Liver (tissue), 9 donors: ENCODE data around the gene QKI. TPM values are rescaled to one million over a fixed set of nuclear protein-coding genes. Genes with fewer than 3 reads are reported as not detected.
"Not testable (repeated sequence)": the region's sequence is repeated elsewhere in the genome, so short reads cannot be mapped to it uniquely, and the experiment has no call there.

ENCODE experiments used
- DNase-seq: peaks from one replicate; pipeline ENCODE4 v3.0.0-alpha.2; 2017; ENCODE audit warnings: low spot score
- H3K27ac ChIP-seq, 2 donors: one replicate each; pipeline ENCODE4 v1.7.0; 2013; ENCODE audit warnings: inconsistent platforms in 2 of 2, low read length in 2 of 2, control low read depth in 1 of 2, low read depth in 1 of 2, mild to moderate bottlenecking in 1 of 2
- H3K27me3 ChIP-seq, 4 donors: one replicate each; pipeline versions ENCODE4 v1.6.1 to v1.7.0; 2013; ENCODE audit warnings: low read length in 3 of 4, inconsistent platforms in 1 of 4, mild to moderate bottlenecking in 1 of 4, moderate library complexity in 1 of 4; ENCODE audit not compliant: control insufficient read depth in 4 of 4, insufficient read depth in 4 of 4
- H3K36me3 ChIP-seq, 4 donors: one replicate each; pipeline versions ENCODE4 v1.6.1 to v1.7.0; 2013; ENCODE audit warnings: low read length in 3 of 4, mild to moderate bottlenecking in 3 of 4, low read depth in 1 of 4, moderate library complexity in 1 of 4; ENCODE audit not compliant: control insufficient read depth in 4 of 4, insufficient read depth in 3 of 4
- H3K4me1 ChIP-seq, 4 donors: one replicate each; pipeline versions ENCODE4 v1.6.1 to v1.7.0; 2013; ENCODE audit warnings: low read length in 3 of 4, mild to moderate bottlenecking in 3 of 4, moderate library complexity in 1 of 4; ENCODE audit not compliant: control insufficient read depth in 4 of 4, insufficient read depth in 4 of 4
- H3K4me3 ChIP-seq, 3 donors: one replicate each; pipeline versions ENCODE4 v1.6.1 to v1.7.0; 2013; ENCODE audit warnings: low read length in 3 of 3, control low read depth in 1 of 3, low read depth in 1 of 3, mild to moderate bottlenecking in 1 of 3
- H3K9ac ChIP-seq, 2 donors: one replicate each; pipeline ENCODE4 v1.7.0; 2013; ENCODE audit warnings: low read length in 2 of 2, mild to moderate bottlenecking in 2 of 2, moderate library complexity in 2 of 2, control low read depth in 1 of 2, low read depth in 1 of 2
- H3K9me3 ChIP-seq, 4 donors: one replicate each; pipeline versions ENCODE4 v1.6.1 to v1.7.0; 2013; ENCODE audit warnings: low read length in 3 of 4; ENCODE audit not compliant: control insufficient read depth in 4 of 4
- FOXA1 ChIP-seq: IDR thresholded peaks from 2 replicates; pipeline ENCODE4 v1.6.1; 2016; ENCODE audit warnings: antibody characterized with exemption
- GABPA ChIP-seq, 2 donors: IDR thresholded peaks in 1 of 2; conservative IDR thresholded peaks in 1 of 2; 2 replicates each; pipeline ENCODE4 v1.6.1; 2016; ENCODE audit warnings: antibody characterized with exemption in 2 of 2, mild to moderate bottlenecking in 1 of 2, moderate library complexity in 1 of 2
- HNF4A ChIP-seq, 2 donors: conservative IDR thresholded peaks; 2 replicates each; pipeline ENCODE4 v1.6.1; 2016; ENCODE audit warnings: antibody characterized with exemption in 2 of 2, mild to moderate bottlenecking in 2 of 2
- HNF4G ChIP-seq: IDR thresholded peaks from 2 replicates; pipeline ENCODE4 v1.6.1; 2016; ENCODE audit warnings: antibody characterized with exemption
- JUND ChIP-seq, 2 donors: IDR thresholded peaks; 2 replicates each; pipeline ENCODE4 v1.6.1; 2016; ENCODE audit warnings: antibody characterized with exemption in 2 of 2
- NR2F2 ChIP-seq: IDR thresholded peaks from 2 replicates; pipeline ENCODE4 v1.6.1; 2016; ENCODE audit warnings: antibody characterized with exemption
- TAF1 ChIP-seq: conservative IDR thresholded peaks from 2 replicates; pipeline ENCODE4 v1.6.1; 2016; ENCODE audit warnings: antibody characterized with exemption, mild to moderate bottlenecking
- YY1 ChIP-seq: IDR thresholded peaks from 2 replicates; pipeline ENCODE4 v1.6.1; 2016; ENCODE audit warnings: antibody characterized with exemption, mild to moderate bottlenecking
- WGBS: extraction: QIAGEN DNeasy Blood & Tissue Kit; methylation state at CpG from one replicate; pipeline ENCODE4 v1.1.7; 2013; 5-methylcytosine and 5-hydroxymethylcytosine counted together
- polyA plus RNA-seq, 2 donors: library from polyadenylated mRNA; stranded (reverse) in 1 of 2; unstranded in 1 of 2; fragments of 200-250 nt in 1 of 2; fragments of >200 nt in 1 of 2; fragmentation: Nextera tagmentation in 1 of 2; extraction: Ambion mirVana in 1 of 2; gene quantifications; one replicate each; pipeline versions ENCODE4 v1.2.1 to v1.2.3, GENCODE V29; 2013 to 2015
- total RNA-seq, 2 donors: library from RNA; depleted of rRNA; stranded (reverse); fragments of >200 nt; gene quantifications; one replicate each; pipeline ENCODE4 v1.2.3, GENCODE V29; 2014
- TF ChIP-seq, protein P1 (sequence below): fragments of 150-350 bp; IDR thresholded peaks from 2 replicates; pipeline ENCODE4 v1.5.1; 2017; ENCODE audit warnings: improper control_type of control experiment, low read depth, low read length; ENCODE audit not compliant: missing input control
- TF ChIP-seq, protein P2 (sequence below): IDR thresholded peaks from 2 replicates; pipeline ENCODE4 v1.6.1; 2016; ENCODE audit warnings: antibody characterized with exemption
- TF ChIP-seq, protein P3 (sequence below): IDR thresholded peaks from 2 replicates; pipeline ENCODE4 v1.6.1; 2016; ENCODE audit warnings: antibody characterized with exemption
- TF ChIP-seq, protein P4 (sequence below): IDR thresholded peaks from 2 replicates; pipeline ENCODE4 v1.6.1; 2016; ENCODE audit warnings: antibody characterized with exemption
- donor health status: healthy.
- donor health status: healthy.
- donor health status: healthy.
- donor health status: healthy.
- donor health status: healthy.

Gene QKI
- total and polyA plus RNA-seq, 4 donors: 22.7 to 97.0 (median 56.3) TPM

DNA sequence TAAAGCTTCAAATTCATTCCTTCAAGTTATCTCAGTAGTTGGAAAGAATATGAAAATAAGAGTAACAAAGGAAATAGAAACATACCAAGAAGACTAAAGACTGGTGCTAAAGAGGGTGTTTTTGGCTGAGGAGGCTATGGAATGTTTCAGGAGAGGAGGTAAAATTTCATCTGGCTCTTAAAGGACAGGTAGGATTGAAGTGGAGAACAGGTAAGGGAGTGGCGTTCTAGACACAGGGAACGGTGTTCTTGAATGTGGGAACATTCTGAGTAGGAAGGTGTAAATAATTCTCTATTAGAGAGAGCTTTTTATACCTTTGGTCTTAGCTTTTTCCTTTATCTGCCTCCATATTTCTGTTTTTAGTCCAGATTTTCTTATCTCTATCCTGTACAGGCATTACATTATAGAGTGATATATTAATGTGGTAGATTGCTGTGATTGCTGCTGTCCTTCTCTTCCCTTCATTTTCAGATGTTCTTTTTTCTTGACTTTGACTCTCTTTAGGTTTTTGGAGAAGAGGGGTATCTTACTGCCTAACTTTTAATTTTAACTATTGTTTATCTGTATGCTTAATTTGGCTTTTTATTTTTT is 15.4 kb downstream of the QKI start:
- TF ChIP-seq HNF4G (no peak), JUND (IDR thresholded peaks at IDR 0.05) (no peak), GABPA (IDR thresholded peaks at IDR 0.05 in 1 of 2, conservative IDR thresholded peaks at IDR 0.05 in 1 of 2) (no peak), TAF1 (no peak)
- TF ChIP-seq, protein P1, sequence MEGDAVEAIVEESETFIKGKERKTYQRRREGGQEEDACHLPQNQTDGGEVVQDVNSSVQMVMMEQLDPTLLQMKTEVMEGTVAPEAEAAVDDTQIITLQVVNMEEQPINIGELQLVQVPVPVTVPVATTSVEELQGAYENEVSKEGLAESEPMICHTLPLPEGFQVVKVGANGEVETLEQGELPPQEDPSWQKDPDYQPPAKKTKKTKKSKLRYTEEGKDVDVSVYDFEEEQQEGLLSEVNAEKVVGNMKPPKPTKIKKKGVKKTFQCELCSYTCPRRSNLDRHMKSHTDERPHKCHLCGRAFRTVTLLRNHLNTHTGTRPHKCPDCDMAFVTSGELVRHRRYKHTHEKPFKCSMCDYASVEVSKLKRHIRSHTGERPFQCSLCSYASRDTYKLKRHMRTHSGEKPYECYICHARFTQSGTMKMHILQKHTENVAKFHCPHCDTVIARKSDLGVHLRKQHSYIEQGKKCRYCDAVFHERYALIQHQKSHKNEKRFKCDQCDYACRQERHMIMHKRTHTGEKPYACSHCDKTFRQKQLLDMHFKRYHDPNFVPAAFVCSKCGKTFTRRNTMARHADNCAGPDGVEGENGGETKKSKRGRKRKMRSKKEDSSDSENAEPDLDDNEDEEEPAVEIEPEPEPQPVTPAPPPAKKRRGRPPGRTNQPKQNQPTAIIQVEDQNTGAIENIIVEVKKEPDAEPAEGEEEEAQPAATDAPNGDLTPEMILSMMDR: no peak
- TF ChIP-seq, protein P2, sequence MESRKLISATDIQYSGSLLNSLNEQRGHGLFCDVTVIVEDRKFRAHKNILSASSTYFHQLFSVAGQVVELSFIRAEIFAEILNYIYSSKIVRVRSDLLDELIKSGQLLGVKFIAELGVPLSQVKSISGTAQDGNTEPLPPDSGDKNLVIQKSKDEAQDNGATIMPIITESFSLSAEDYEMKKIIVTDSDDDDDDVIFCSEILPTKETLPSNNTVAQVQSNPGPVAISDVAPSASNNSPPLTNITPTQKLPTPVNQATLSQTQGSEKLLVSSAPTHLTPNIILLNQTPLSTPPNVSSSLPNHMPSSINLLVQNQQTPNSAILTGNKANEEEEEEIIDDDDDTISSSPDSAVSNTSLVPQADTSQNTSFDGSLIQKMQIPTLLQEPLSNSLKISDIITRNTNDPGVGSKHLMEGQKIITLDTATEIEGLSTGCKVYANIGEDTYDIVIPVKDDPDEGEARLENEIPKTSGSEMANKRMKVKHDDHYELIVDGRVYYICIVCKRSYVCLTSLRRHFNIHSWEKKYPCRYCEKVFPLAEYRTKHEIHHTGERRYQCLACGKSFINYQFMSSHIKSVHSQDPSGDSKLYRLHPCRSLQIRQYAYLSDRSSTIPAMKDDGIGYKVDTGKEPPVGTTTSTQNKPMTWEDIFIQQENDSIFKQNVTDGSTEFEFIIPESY: no peak
- Histone ChIP-seq H3K9ac (no peak overlapping the region), H3K4me1 (peaks cover 8 to 46% (median 24%) of the 10 kb centered on the region in 4 donors), H3K9me3 (no peaks in the 10 kb centered on the region), H3K4me3 (no peak overlapping the region), H3K27ac (no peak overlapping the region), H3K36me3 (no peaks in the 10 kb centered on the region), H3K27me3 (no peaks in the 10 kb centered on the region)
- WGBS: 80% methylated on average over 2 of the region's 2 CpGs
- no peak for DNase-seq

DNA sequence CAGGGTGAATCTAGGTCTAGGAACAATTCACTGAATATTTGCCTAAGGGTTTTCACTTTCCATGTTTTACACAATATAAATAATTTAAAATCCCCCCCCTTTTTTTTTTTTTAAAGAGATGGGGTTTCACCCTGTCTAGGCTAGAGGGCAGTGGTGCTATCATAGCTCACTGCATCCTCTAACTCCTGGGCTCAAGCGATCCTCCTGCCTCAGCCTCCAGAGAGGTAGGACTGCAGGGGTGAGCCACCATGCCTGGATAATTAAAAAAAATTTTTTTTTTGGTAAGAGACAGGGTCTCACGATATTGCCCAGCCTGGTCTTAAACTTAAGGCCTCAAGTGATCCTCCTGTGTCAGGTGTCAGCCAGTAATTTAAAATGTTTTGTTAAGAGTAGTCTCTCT is 17.8 kb downstream of the QKI start:
- no peaks in the 10 kb centered on the region for H3K36me3 ChIP-seq
- no peak overlapping the region for H3K9ac ChIP-seq
- H3K9me3 ChIP-seq: no peaks in the 10 kb centered on the region
- no peak overlapping the region for H3K27ac ChIP-seq
- TF ChIP-seq NR2F2 (no peak), FOXA1 (no peak), HNF4A (conservative IDR thresholded peaks at IDR 0.05) (no peak), YY1 (no peak), TAF1 (no peak)
- TF ChIP-seq, protein P3, sequence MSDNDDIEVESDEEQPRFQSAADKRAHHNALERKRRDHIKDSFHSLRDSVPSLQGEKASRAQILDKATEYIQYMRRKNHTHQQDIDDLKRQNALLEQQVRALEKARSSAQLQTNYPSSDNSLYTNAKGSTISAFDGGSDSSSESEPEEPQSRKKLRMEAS: no peak
- TF ChIP-seq, protein P4, sequence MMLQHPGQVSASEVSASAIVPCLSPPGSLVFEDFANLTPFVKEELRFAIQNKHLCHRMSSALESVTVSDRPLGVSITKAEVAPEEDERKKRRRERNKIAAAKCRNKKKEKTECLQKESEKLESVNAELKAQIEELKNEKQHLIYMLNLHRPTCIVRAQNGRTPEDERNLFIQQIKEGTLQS: no peak
- 95% methylated on average over 2 of the region's 2 CpGs for WGBS
- H3K27me3 ChIP-seq: no peaks in the 10 kb centered on the region
- peaks cover 7 to 39% (median 17%) of the 10 kb centered on the region in 4 donors for H3K4me1 ChIP-seq
- no peak for DNase-seq
- H3K4me3 ChIP-seq: no peak overlapping the region

DNA sequence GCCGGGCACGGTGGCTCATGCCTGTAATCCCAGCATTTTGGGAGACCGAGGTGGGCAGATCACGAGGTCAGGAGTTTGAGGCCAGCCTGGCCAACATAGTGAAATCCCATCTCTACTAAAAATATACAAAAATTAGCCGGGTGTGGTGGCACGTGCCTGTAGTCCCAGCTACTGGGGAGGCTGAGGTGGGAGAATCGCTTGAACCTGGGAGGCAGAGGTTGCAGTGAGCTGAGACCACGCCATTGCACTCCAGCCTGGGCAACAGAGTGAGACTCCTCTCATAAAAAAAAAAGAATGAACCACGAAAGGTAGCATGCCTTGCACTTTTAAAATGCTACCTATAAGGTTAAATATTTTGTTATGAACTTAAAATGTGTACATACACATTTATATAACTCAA is 19.0 kb downstream of the QKI start:
- H3K4me3 ChIP-seq, H3K9ac ChIP-seq, H3K36me3 ChIP-seq, H3K9me3 ChIP-seq, H3K27ac ChIP-seq, DNase-seq, H3K27me3 ChIP-seq: not testable (repeated sequence)
- H3K4me1 ChIP-seq: peaks cover 7 to 40% (median 17%) of the 10 kb centered on the region in 4 donors
- 94% methylated on average over 9 of the region's 9 CpGs for WGBS
